ENCODE data around the gene OR10C1. TPM values are rescaled to one million over a fixed set of nuclear protein-coding genes. Genes with fewer than 3 reads are reported as not detected.

The OR10C1 gene
- total RNA-seq, 1 donor from 2014 or later: not detected

DNA sequence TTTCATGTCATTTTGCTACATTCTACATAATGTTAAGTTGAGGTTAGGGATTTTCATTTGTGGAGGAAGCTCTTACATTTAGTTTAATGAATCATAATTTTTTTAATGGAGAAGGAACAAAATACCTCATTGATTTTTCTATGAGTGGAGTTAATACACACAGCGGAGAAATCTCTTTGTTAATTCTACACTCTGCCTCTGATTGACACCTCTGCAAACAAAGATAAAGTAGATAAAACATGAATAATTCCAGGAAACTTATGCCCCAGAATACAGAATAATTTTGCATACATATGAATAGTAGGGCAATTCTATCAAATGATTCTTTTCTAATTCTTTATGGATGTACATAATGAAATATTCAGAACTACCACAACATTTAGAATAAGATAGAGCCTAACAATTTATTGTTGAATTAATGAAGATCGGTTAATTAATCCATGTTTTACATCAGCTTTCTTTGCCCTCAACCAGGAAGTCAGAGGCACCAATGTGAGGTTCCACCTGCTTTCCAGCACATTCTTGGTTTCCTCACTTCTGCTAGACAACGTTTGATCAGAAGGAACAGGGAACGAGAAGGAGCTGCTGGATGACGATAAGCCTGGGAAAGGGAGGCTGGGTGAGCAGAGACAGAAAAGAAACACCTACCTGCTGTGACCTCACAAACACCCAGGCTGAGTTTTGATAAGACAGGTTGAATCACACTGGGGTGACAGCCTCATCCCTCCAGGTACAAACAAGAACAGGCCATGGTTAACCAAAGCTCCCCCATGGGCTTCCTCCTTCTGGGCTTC lies 22.1 kb downstream of the OR10C1 start:
- Mint-ChIP-seq H3K9me3 (ENCODE audit: low read depth) (no peaks in the 10 kb centered on the region), H3K4me3 (ENCODE audit: low read depth) (no peak overlapping the region), H3K4me1 (ENCODE audit: low read depth) (peaks cover 4% of the 10 kb centered on the region), H3K27me3 (peaks cover 22% of the 10 kb centered on the region), H3K36me3 (ENCODE audit: insufficient read depth) (no peaks in the 10 kb centered on the region), H3K27ac (no peak overlapping the region)
- TF ChIP-seq, protein P1, sequence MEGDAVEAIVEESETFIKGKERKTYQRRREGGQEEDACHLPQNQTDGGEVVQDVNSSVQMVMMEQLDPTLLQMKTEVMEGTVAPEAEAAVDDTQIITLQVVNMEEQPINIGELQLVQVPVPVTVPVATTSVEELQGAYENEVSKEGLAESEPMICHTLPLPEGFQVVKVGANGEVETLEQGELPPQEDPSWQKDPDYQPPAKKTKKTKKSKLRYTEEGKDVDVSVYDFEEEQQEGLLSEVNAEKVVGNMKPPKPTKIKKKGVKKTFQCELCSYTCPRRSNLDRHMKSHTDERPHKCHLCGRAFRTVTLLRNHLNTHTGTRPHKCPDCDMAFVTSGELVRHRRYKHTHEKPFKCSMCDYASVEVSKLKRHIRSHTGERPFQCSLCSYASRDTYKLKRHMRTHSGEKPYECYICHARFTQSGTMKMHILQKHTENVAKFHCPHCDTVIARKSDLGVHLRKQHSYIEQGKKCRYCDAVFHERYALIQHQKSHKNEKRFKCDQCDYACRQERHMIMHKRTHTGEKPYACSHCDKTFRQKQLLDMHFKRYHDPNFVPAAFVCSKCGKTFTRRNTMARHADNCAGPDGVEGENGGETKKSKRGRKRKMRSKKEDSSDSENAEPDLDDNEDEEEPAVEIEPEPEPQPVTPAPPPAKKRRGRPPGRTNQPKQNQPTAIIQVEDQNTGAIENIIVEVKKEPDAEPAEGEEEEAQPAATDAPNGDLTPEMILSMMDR (IDR thresholded peaks at IDR 0.05; ENCODE audit: unreplicated experiment): no peak
- DNase-seq (ENCODE audit: low spot score, unreplicated experiment): no peak

DNA sequence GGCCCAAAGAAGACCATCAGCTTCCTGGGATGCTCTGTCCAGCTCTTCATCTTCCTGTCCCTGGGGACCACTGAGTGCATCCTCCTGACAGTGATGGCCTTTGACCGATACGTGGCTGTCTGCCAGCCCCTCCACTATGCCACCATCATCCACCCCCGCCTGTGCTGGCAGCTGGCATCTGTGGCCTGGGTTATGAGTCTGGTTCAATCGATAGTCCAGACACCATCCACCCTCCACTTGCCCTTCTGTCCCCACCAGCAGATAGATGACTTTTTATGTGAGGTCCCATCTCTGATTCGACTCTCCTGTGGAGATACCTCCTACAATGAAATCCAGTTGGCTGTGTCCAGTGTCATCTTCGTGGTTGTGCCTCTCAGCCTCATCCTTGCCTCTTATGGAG lies 22.9 kb downstream of the OR10C1 start:
- peaks cover 4% of the 10 kb centered on the region for H3K4me1 Mint-ChIP-seq (ENCODE audit: low read depth)
- no peak for DNase-seq (ENCODE audit: low spot score, unreplicated experiment)
- H3K9me3 Mint-ChIP-seq (ENCODE audit: low read depth): no peaks in the 10 kb centered on the region
- H3K27ac Mint-ChIP-seq: no peak overlapping the region
- H3K27me3 Mint-ChIP-seq: peaks cover 23% of the 10 kb centered on the region
- no peak overlapping the region for H3K4me3 Mint-ChIP-seq (ENCODE audit: low read depth)
- TF ChIP-seq, protein P1 (IDR thresholded peaks at IDR 0.05; ENCODE audit: unreplicated experiment): no peak
- H3K36me3 Mint-ChIP-seq (ENCODE audit: insufficient read depth): no peaks in the 10 kb centered on the region

- no peak for DNase-seq (ENCODE audit: low spot score, unreplicated experiment)
- Mint-ChIP-seq H3K27me3 (peaks cover 13% of the 10 kb centered on the region), H3K36me3 (ENCODE audit: insufficient read depth) (no peaks in the 10 kb centered on the region), H3K27ac (no peak overlapping the region), H3K4me3 (ENCODE audit: low read depth) (no peak overlapping the region), H3K4me1 (ENCODE audit: low read depth) (peaks cover 4% of the 10 kb centered on the region), H3K9me3 (ENCODE audit: low read depth) (no peaks in the 10 kb centered on the region)
- TF ChIP-seq, protein P1 (IDR thresholded peaks at IDR 0.05; ENCODE audit: unreplicated experiment): no peak
Measured at GRCh38 chr6:29465279-29465678, 26.2 kb downstream of the OR10C1 start.

- Mint-ChIP-seq H3K36me3 (ENCODE audit: insufficient read depth) (no peaks in the 10 kb centered on the region), H3K9me3 (ENCODE audit: low read depth) (no peaks in the 10 kb centered on the region), H3K4me1 (ENCODE audit: low read depth) (peaks cover 4% of the 10 kb centered on the region), H3K4me3 (ENCODE audit: low read depth) (no peak overlapping the region), H3K27ac (no peak overlapping the region), H3K27me3 (peaks cover 13% of the 10 kb centered on the region)
- TF ChIP-seq, protein P1 (IDR thresholded peaks at IDR 0.05; ENCODE audit: unreplicated experiment): no peak
- no peak for DNase-seq (ENCODE audit: low spot score, unreplicated experiment)
Measured at GRCh38 chr6:29465801-29466200, 26.7 kb downstream of the OR10C1 start.

DNA sequence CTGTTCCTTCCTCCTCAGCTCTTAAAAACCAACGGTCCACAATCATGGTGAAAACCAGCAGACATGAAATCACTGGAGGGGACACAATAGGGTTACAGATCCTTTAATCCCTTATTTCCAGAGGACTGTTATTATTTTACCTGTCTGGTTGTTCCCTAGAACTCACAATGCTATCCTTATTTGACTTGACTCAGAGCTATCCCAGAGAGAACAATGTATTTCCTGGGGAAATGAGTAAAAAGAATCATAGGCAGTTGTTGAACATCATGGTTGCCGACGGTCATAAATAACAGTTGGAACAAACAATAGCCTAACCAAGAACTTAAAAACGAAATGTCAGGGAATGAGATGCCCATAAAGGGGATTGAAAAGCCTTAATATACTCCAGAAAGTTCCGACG lies 27.1 kb downstream of the OR10C1 start:
- Mint-ChIP-seq H3K4me1 (ENCODE audit: low read depth) (no peaks in the 10 kb centered on the region), H3K36me3 (ENCODE audit: insufficient read depth) (no peaks in the 10 kb centered on the region), H3K27ac (no peak overlapping the region), H3K27me3 (peaks cover 13% of the 10 kb centered on the region), H3K4me3 (ENCODE audit: low read depth) (no peak overlapping the region), H3K9me3 (ENCODE audit: low read depth) (no peaks in the 10 kb centered on the region)
- TF ChIP-seq, protein P1 (IDR thresholded peaks at IDR 0.05; ENCODE audit: unreplicated experiment): no peak
- DNase-seq (ENCODE audit: low spot score, unreplicated experiment): no peak
